Esophagus squamous epithelium (tissue), 5 donors: Measurements from ENCODE around the gene TJP3. TPM values are rescaled to one million over a fixed set of nuclear protein-coding genes. Genes with fewer than 3 reads are reported as not detected.

Source experiments
- DNase-seq: peaks from one replicate; lab custom pipeline; 2025; lab: John Stamatoyannopoulos, UW
- H3K27ac ChIP-seq, 4 donors: fragments of 200-600 bp; sonication (generic); one replicate each; pipeline ENCODE4 v1.5.1; 2016 to 2019; ENCODE audit warnings: mild to moderate bottlenecking in 1 of 4
- H3K27me3 ChIP-seq, 4 donors: fragments of 200-600 bp; sonication (generic); 1 replicate in 3 of 4; 2 replicates in 1 of 4; pipeline versions ENCODE4 v1.5.1 to v1.6.0; 2017 to 2021; ENCODE audit warnings: antibody characterized with exemption in 1 of 4
- H3K36me3 ChIP-seq, 3 donors: fragments of 200-600 bp; sonication (generic); one replicate each; pipeline ENCODE4 v1.5.1; 2016 to 2019
- H3K4me1 ChIP-seq, 3 donors: fragments of 200-600 bp; sonication (generic); one replicate each; pipeline ENCODE4 v1.5.1; 2017 to 2019
- H3K4me3 ChIP-seq, 4 donors: fragments of 200-600 bp; sonication (generic); 1 replicate in 3 of 4; 2 replicates in 1 of 4; pipeline ENCODE4 v1.5.1; 2016 to 2019; ENCODE audit warnings: mild to moderate bottlenecking in 2 of 4, moderate library complexity in 1 of 4
- H3K9me3 ChIP-seq, 3 donors: fragments of 200-600 bp; sonication (generic); one replicate each; pipeline ENCODE4 v1.5.1; 2016 to 2019
- CTCF ChIP-seq, 6 experiments: fragments of 450-650 bp in 4 of 6; fragments of 200-600 bp in 2 of 6; sonication (generic) in 2 of 6; IDR thresholded peaks; one replicate each; pipeline ENCODE4 v1.5.1; 2016 to 2019; ENCODE audit warnings: antibody characterized with exemption in 6 of 6, mild to moderate bottlenecking in 4 of 6, moderate library complexity in 4 of 6
- POLR2A ChIP-seq, 4 donors: fragments of 450-650 bp; IDR thresholded peaks; one replicate each; pipeline ENCODE4 v1.6.1; 2017; ENCODE audit warnings: antibody characterized with exemption in 4 of 4, mild to moderate bottlenecking in 4 of 4, moderate library complexity in 3 of 4
- WGBS, 2 donors: methylation state at CpG; one replicate each; pipeline ENCODE4 v1.1.5; 2018; 5-methylcytosine and 5-hydroxymethylcytosine counted together
- intact Hi-C: fragments of 100-400 bp; cut with DNase I; formaldehyde crosslinking; loops from one replicate; pipeline ENCODE4 v1.15.0; 2022
- total RNA-seq, 4 donors: library from RNA; depleted of rRNA; stranded (reverse); fragments of >200 nt; gene quantifications; one replicate each; pipeline ENCODE4 v1.1.0, GENCODE V29; 2016
- donor health status: DM: yes; HTN: yes; CAD: no.

TJP3 gene
- total RNA-seq, 4 donors from 2014 or later, result 23.7 to 71.1 (median 28.0) TPM

- intact Hi-C loops, result no loop called here
- peaks cover 0 to 6% (median 0%) of the 10 kb centered on the region in 3 donors for H3K9me3 ChIP-seq
- WGBS, 2 donors, result 63 to 83% methylated on average over 6 to 11 of the region's 26 CpGs
- H3K4me3 ChIP-seq, result no peak overlapping the region
- DNase-seq, result no peak
- H3K27me3 ChIP-seq, result no peaks in the 10 kb centered on the region
- TF ChIP-seq POLR2A (IDR thresholded peaks at IDR 0.05), result no peak
- no peak for TF ChIP-seq CTCF (IDR thresholded peaks at IDR 0.05)
- H3K36me3 ChIP-seq, result peaks cover 0 to 35% (median 6%) of the 10 kb centered on the region in 3 donors
- peaks cover 11 to 40% (median 20%) of the 10 kb centered on the region in 3 donors for H3K4me1 ChIP-seq
- peak overlapping the region in 3 of 4 donors; percentile 43 to 46 (median 45) for H3K27ac ChIP-seq
Observed at GRCh38 chr19:3683405-3684053, 24.7 kb upstream of the TJP3 start.

- Histone ChIP-seq H3K27me3 (no peaks in the 10 kb centered on the region), H3K27ac (peak overlapping the region in 2 of 4 donors; percentile 8 to 43), H3K4me3 (no peak overlapping the region), H3K36me3 (peaks cover 0 to 34% (median 6%) of the 10 kb centered on the region in 3 donors), H3K4me1 (peaks cover 11 to 44% (median 20%) of the 10 kb centered on the region in 3 donors), H3K9me3 (peaks cover 0 to 6% (median 0%) of the 10 kb centered on the region in 3 donors)
- 85 to 94% methylated on average over 6 to 12 of the region's 23 CpGs for WGBS, 2 donors
- no peak for DNase-seq
- TF ChIP-seq POLR2A (IDR thresholded peaks at IDR 0.05), result no peak
- no peak for TF ChIP-seq CTCF (IDR thresholded peaks at IDR 0.05)
- intact Hi-C loops, result no loop called here
Observed at GRCh38 chr19:3684054-3684816, 23.9 kb upstream of the TJP3 start.

GRCh38 chr19:3684817-3685410 lies 23.3 kb upstream of the TJP3 start:
- Histone ChIP-seq H3K27me3 (no peaks in the 10 kb centered on the region), H3K9me3 (peaks cover 0 to 6% (median 0%) of the 10 kb centered on the region in 3 donors), H3K4me3 (no peak overlapping the region), H3K27ac (peak overlapping the region in 1 of 4 donors; percentile 43), H3K36me3 (peaks cover 0 to 27% (median 6%) of the 10 kb centered on the region in 3 donors), H3K4me1 (peaks cover 11 to 44% (median 20%) of the 10 kb centered on the region in 3 donors)
- intact Hi-C loops, result no loop called here
- no peak for TF ChIP-seq POLR2A (IDR thresholded peaks at IDR 0.05)
- no peak for DNase-seq
- 77% methylated on average over 7 to 8 of the region's 8 CpGs for WGBS, 2 donors

GRCh38 chr19:3687393-3687773 lies 20.8 kb upstream of the TJP3 start:
- Histone ChIP-seq H3K4me3 (peak overlapping the region in 2 of 4 donors; percentile 31 to 56), H3K36me3 (peaks cover 0 to 22% (median 6%) of the 10 kb centered on the region in 3 donors), H3K27me3 (no peaks in the 10 kb centered on the region), H3K27ac (peak overlapping the region in 2 of 4 donors; percentile 57 to 61), H3K9me3 (peaks cover 0 to 6% (median 0%) of the 10 kb centered on the region in 3 donors), H3K4me1 (peaks cover 14 to 51% (median 20%) of the 10 kb centered on the region in 3 donors)
- DNase-seq, result no peak
- intact Hi-C loops, result no loop called here
- 60 to 65% methylated on average over 6 to 10 of the region's 12 CpGs for WGBS, 2 donors
- TF ChIP-seq POLR2A (IDR thresholded peaks at IDR 0.05) (no peak), CTCF (IDR thresholded peaks at IDR 0.05) (no peak)
